Measurements from ENCODE around the gene EDEM2.
"Not testable (repeated sequence)": the region's sequence is repeated elsewhere in the genome, so short reads cannot be mapped to it uniquely, and the experiment has no call there.

EDEM2 gene

GRCh38 chr20:35146920-35147574 lies at the start of gene EDEM2:
EDEM2 (minus strand) TSS chr20:35147336; CDS start chr20:35147258, 78 bp downstream.
- peak; percentile 96 for DNase-seq

- DNase-seq, result no peak
These were observed 49.2 kb upstream of the EDEM2 start for GRCh38 chr20:35196313-35196712.

- DNase-seq, result not testable (repeated sequence)
These were observed 46.1 kb upstream of the EDEM2 start for GRCh38 chr20:35193031-35193791.

GRCh38 chr20:35192118-35192872 lies 45.2 kb upstream of the EDEM2 start:
- DNase-seq, result no peak

- DNase-seq, result no peak
These were observed 44.4 kb upstream of the EDEM2 start for GRCh38 chr20:35191419-35192117.

- no peak for DNase-seq
These were observed 43.4 kb upstream of the EDEM2 start for GRCh38 chr20:35190556-35190955.

- not testable (repeated sequence) for DNase-seq
These were observed 42.1 kb upstream of the EDEM2 start for GRCh38 chr20:35189223-35189622.

GRCh38 chr20:35187584-35188190 lies 40.6 kb upstream of the EDEM2 start:
- no peak for DNase-seq

GRCh38 chr20:35186691-35187289 lies 39.7 kb upstream of the EDEM2 start:
- not testable (repeated sequence) for DNase-seq

- no peak for DNase-seq
These were observed 34.6 kb upstream of the EDEM2 start for GRCh38 chr20:35181731-35182130.

GRCh38 chr20:35180266-35180665 lies 33.1 kb upstream of the EDEM2 start:
- no peak for DNase-seq

GRCh38 chr20:35179292-35180212 lies 32.4 kb upstream of the EDEM2 start:
- DNase-seq, result no peak

- DNase-seq, result no peak
These were observed 29.0 kb upstream of the EDEM2 start for GRCh38 chr20:35176132-35176531.

GRCh38 chr20:35174458-35175216 lies 27.5 kb upstream of the EDEM2 start:
- DNase-seq, result no peak

GRCh38 chr20:35173576-35174192 lies 26.5 kb upstream of the EDEM2 start:
- DNase-seq, result no peak

GRCh38 chr20:35172434-35172806 lies 25.3 kb upstream of the EDEM2 start:
- no peak for DNase-seq

GRCh38 chr20:35171753-35172433 lies 24.8 kb upstream of the EDEM2 start, which contains the start of gene PROCR:
PROCR (plus strand) TSS chr20:35172072; CDS start chr20:35172155, 83 bp downstream.
- DNase-seq, result no peak

- no peak for DNase-seq
These were observed 24.3 kb upstream of the EDEM2 start for GRCh38 chr20:35171438-35171752.

All from activated CD4-positive, alpha-beta T cell treated with anti-CD3 and anti-CD28 coated beads, Interleukin-2, amount 50 U/mL, for 16 hours (primary cell).